AG08395 (cell line): ENCODE data around the gene KCNJ18.
"Not testable (repeated sequence)": the region's sequence is repeated elsewhere in the genome, so short reads cannot be mapped to it uniquely, and the experiment has no call there.

Experiments used
- DNase-seq: peaks from one replicate; pipeline ENCODE4 v3.0.0; 2012; ENCODE audit warnings: mixed read lengths, low spot score

Gene KCNJ18

DNA sequence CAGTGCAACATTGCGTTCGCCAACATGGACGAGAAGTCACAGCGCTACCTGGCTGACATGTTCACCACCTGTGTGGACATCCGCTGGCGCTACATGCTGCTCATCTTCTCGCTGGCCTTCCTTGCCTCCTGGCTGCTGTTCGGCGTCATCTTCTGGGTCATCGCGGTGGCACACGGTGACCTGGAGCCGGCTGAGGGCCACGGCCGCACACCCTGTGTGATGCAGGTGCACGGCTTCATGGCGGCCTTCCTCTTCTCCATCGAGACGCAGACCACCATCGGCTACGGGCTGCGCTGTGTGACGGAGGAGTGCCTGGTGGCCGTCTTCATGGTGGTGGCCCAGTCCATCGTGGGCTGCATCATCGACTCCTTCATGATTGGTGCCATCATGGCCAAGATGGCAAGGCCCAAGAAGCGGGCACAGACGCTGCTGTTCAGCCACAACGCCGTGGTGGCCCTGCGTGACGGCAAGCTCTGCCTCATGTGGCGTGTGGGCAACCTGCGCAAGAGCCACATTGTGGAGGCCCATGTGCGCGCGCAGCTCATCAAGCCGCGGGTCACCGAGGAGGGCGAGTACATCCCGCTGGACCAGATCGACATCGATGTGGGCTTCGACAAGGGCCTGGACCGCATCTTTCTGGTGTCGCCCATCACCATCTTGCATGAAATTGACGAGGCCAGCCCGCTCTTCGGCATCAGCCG lies 10.8 kb downstream of the KCNJ18 start:
- DNase-seq, result not testable (repeated sequence)

GRCh38 chr17:21703891-21704872 lies 11.9 kb downstream of the KCNJ18 start:
- not testable (repeated sequence) for DNase-seq

DNA sequence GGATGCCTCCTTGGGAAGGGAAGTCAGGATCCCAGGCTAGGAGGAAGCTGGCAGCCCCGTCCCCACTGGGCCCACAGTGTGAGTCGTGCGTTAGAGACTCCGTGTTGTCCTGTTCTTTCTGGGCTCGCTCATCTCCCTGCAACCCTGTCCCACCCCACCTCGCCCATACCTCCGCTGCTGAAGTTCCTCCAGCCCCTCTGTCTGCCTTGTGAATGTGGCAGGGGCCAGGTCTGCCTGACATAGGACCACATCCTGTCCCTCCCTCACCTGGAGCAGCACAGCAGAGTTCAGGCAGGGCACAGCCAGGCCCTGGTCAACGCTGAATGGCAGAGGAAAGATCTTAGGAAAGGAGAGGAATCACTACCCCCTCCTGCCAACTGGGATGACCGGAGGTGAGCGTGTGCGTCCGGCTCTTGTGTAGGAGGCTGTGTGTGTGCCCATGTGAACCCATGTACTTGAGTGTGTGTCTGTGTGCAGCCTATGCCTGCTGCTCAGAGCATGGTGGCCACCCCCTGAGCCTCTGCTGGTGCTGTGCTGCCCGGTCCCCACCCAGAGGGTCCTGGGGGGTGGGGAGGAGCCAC lies 12.8 kb downstream of the KCNJ18 start:
- no peak for DNase-seq

- DNase-seq, result not testable (repeated sequence)
Observed at GRCh38 chr17:21705746-21706145, 13.4 kb downstream of the KCNJ18 start.

- not testable (repeated sequence) for DNase-seq
Observed at GRCh38 chr17:21706546-21706945, 14.2 kb downstream of the KCNJ18 start.

DNA sequence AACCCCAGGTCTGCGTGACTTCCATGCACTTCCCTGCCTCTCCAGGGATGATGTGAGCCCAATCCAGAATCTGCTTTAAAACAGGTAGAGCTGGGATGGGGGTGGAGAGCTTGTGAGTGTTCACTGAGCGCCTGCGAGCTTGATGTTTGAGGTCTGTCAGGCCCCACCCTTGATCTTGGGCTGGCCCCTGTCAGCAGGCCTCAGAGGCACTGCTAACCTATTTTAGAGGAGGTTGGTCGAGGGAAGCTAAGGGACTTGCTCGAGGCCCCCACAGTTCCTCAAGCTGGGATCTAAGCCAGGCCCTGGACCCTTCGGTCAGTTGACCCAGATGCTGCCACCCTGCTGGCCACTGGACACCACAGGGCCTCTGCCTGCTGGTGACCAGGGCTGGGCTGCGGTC lies 14.8 kb downstream of the KCNJ18 start:
- not testable (repeated sequence) for DNase-seq

DNA sequence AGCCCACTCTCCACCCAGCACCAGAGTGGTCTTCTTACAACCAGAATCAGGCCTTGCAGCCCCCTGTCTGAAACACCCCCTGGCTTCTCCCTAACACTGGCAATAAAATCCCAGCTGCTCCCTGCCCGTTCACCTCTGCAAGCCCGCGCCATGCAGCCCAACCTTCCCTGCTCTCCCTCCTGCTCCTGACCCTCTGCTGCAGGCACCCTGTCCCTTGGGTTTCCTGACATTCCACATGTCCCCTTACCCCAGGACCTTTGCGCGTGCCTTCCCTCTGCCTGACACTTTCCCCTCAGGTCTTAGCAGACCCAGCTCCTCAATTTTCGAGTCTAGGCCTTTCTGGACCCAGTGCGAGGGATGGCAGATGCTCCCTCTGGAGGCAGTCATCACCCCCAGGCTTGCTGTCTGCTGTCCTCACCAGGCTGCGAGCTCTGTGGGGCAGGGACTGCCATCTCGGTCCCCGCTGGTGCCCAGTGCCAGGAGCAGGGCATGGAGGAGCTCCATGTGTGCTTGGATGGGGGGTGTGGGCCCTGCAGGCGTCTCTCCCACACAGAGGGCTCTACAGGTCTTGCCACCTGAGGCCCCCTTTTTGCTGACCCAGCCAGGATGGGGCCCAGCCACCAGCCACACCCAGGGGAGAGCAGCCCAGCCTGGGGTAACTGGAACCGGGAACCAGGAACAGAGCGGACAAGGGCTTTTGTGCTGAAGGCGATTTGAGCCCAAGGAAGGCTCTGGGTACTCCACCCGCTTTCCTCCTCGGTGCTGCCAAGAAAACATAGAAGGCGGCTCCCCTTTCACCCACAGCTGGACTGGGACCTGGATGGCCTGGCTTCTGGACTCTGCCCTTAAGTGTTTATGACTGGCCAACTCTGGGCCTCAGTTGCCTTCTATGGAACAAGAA lies 15.6 kb downstream of the KCNJ18 start:
- DNase-seq, result not testable (repeated sequence)

GRCh38 chr17:21708612-21709535 lies 16.6 kb downstream of the KCNJ18 start:
- not testable (repeated sequence) for DNase-seq

- DNase-seq, result not testable (repeated sequence)
Observed at GRCh38 chr17:21709994-21710393, 17.7 kb downstream of the KCNJ18 start.

GRCh38 chr17:21710486-21710885 lies 18.2 kb downstream of the KCNJ18 start:
- not testable (repeated sequence) for DNase-seq

- DNase-seq, result no peak
Observed at GRCh38 chr17:21711182-21711581, 18.9 kb downstream of the KCNJ18 start.

GRCh38 chr17:21713020-21713419 lies 20.7 kb downstream of the KCNJ18 start:
- DNase-seq, result not testable (repeated sequence)

- not testable (repeated sequence) for DNase-seq
Observed at GRCh38 chr17:21713631-21714030, 21.3 kb downstream of the KCNJ18 start.

DNA sequence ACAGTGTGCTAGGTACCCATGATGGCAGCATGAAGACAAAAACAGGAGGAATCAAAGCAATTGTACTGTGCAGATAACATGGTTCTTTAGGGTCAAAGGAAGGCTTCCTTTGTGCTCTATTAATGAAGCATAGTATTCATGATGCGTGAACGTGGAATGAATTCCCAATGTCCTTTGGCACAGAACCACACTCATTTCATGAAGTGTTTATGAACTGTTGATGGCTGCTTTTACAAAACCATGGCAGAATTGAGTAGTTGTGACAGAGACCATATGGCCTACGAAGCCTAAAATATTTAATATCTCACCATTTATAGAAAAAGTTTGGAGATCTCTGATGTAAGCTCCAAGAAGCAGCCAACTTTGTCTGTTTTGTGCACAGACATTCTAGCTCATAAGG lies 22.4 kb downstream of the KCNJ18 start:
- not testable (repeated sequence) for DNase-seq

DNA sequence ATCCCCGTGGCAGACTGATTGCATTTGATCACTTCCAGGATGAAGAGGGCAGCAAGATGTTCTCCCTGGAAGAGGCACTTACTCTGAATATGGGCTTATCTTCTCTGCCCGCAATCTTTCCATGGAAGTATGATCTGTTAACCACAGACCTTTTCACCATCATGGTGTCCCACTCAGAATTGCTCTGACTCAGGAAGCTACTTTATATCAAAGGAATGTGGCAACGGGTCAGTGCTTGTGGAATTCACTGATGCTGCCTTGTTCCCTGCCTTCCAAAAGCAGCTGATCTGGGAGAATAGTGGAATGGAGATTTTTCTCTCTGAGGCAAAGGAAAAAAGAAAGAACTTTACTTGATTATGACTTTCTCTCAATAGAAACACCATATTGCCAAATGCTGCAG lies 23.6 kb downstream of the KCNJ18 start:
- DNase-seq, result not testable (repeated sequence)

DNA sequence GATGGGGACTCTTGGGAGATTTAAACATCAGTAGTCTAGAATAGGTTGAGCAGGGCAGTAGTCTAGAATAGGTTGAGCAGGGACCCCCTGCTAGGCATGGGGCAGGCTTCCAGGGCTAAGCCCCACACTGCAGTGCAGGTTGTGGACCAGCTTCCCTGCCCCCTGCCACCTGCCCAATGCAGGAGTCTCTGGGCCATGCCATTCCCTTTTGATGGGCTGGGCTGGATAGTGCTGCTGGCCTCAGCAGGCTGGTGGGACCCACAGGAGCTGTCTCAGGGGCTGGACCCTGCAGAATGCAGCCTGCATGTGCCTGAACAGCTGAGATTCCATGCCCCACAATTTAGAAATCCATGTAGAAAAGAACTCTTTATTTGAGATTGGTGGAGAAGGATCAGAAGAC lies 26.6 kb downstream of the KCNJ18 start:
- DNase-seq, result not testable (repeated sequence)

DNA sequence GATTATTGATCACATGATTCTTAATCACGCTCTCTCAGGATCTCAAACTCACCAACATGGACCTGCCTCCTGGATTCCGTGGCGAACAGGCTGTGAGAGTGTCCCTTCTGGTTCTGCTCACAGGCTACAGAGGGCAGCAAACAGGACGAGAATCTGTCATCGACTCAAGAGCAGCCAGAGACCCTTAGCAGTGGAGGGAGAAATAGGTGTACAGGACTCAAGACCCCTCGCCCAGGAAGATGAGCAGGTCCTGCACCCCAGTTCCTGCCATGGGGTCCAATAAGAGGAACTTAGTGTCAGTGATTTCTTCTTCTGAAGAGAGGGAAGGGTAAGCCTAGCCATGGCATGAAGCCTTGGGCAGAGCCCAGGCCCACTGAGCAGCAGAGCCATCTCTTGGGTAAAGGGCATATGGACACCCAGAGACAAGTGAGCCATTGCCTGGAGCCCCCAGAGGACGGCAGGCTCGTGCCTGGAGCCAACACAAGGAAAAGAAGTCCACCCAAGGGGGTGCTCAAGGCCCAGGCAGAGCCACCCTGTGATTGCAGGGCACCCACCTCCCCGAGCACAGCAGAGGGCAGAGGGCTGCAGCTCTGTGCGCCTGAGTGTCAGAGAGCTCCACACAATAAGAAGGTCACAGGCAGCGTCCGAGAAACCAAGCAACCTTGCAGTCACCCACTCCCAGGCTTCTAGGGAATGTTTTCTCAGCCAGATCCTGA lies 27.3 kb downstream of the KCNJ18 start:
- not testable (repeated sequence) for DNase-seq

DNA sequence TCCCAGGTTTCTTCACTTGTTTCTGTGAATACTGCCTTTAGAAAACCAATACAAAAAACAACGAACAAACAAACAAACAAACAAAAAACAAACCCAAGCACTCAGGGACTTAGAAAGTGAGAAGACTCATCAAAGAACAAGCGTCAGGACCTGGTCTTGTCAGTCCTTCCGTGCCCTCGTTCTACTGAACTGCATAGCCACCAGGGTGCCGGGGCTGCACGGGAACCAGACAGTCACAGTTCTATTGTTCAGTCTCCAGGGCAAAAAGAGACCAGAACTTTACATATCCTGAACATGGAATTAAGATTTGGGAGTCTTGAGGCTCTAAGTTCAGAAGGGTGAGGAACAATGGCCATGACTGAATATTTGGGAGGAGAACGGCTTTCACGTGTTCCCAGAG lies 28.2 kb downstream of the KCNJ18 start:
- not testable (repeated sequence) for DNase-seq

DNA sequence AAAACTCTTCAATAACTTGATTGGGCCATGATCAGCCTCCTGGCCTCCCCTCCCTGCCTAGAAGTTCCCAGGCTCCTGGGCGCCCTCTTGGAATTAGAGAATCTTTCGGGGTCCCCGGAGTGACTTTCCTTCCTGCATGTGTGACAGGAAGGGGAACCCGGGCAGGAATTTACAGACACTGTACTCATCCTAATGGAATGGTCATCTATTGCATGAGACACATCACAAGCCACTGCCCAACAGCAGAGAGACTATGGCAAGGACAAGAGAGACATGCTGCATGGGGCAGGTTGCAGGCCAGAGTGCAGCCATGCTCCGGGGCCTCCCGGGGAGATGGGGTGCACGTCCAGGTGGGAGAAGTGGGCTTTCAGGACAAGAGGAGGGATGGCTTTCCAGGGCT lies 29.9 kb downstream of the KCNJ18 start:
- not testable (repeated sequence) for DNase-seq
